CD4-positive, alpha-beta T cell treated with Interleukin-21 for 1 hour (primary cell): ENCODE measurements around the gene GPALPP1.
"Not testable (repeated sequence)": the region's sequence is repeated elsewhere in the genome, so short reads cannot be mapped to it uniquely, and the experiment has no call there.

Experiments
- DNase-seq: peaks from one replicate; pipeline ENCODE4 v3.0.0-alpha.2; 2020

The GPALPP1 gene

GRCh38 chr13:44989071-44989889, at the start of gene GPALPP1, which contains the start of gene NUFIP1:
GPALPP1 (plus strand) TSS chr13:44989538; CDS start chr13:44989655, 117 bp downstream.
NUFIP1 (minus strand) TSS chr13:44989471; CDS start chr13:44989436, 35 bp downstream.
- peak; percentile 93 for DNase-seq

GRCh38 chr13:44943411-44943810, 45.9 kb upstream of the GPALPP1 start:
- not testable (repeated sequence) for DNase-seq

- no peak for DNase-seq
These were observed 38.2 kb upstream of the GPALPP1 start for GRCh38 chr13:44951184-44951583.

GRCh38 chr13:44952671-44953070, 36.7 kb upstream of the GPALPP1 start:
- DNase-seq = no peak

- no peak for DNase-seq
These were observed 35.1 kb upstream of the GPALPP1 start for GRCh38 chr13:44954224-44954623.

GRCh38 chr13:44955406-44955805, 33.9 kb upstream of the GPALPP1 start:
- DNase-seq = no peak

GRCh38 chr13:44961997-44962396, 27.3 kb upstream of the GPALPP1 start:
- no peak for DNase-seq

GRCh38 chr13:44967704-44968433, 21.5 kb upstream of the GPALPP1 start:
- DNase-seq = no peak

GRCh38 chr13:44968434-44968815, 20.9 kb upstream of the GPALPP1 start:
- DNase-seq = no peak

- peak; percentile 35 for DNase-seq
These were observed 19.5 kb upstream of the GPALPP1 start for GRCh38 chr13:44969551-44970484.

- no peak for DNase-seq
These were observed 17.4 kb upstream of the GPALPP1 start for GRCh38 chr13:44971656-44972595.

GRCh38 chr13:44972956-44973581, 16.3 kb upstream of the GPALPP1 start:
- DNase-seq = peak; percentile 28

GRCh38 chr13:44974056-44974793, 15.1 kb upstream of the GPALPP1 start:
- no peak for DNase-seq

GRCh38 chr13:44976196-44976595, 13.1 kb upstream of the GPALPP1 start:
- no peak for DNase-seq

- no peak for DNase-seq
These were observed 12.3 kb upstream of the GPALPP1 start for GRCh38 chr13:44976949-44977583.

GRCh38 chr13:44978328-44978727, 11.0 kb upstream of the GPALPP1 start:
- no peak for DNase-seq

- DNase-seq = no peak
These were observed 603 bp downstream of the GPALPP1 start for GRCh38 chr13:44989941-44990340.

GRCh38 chr13:45003417-45003816, 14.1 kb downstream of the GPALPP1 start:
- no peak for DNase-seq

GRCh38 chr13:45004096-45004495, 14.8 kb downstream of the GPALPP1 start:
- DNase-seq = no peak

- no peak for DNase-seq
These were observed 17.9 kb downstream of the GPALPP1 start for GRCh38 chr13:45007225-45007624.
